Measurements from ENCODE around the gene ARPC3. TPM values are rescaled to one million over a fixed set of nuclear protein-coding genes. Genes with fewer than 3 reads are reported as not detected.
"Not testable (repeated sequence)": the region's sequence is repeated elsewhere in the genome, so short reads cannot be mapped to it uniquely, and the experiment has no call there.

ARPC3 gene
- total RNA-seq, result 403 and 422 TPM in 2 replicates

- intact Hi-C loops (cut with micrococcal nuclease), result loop anchor here (1.0 to 10.0 kb wide), 7 partner anchors 18 to 435 kb away; partner anchors contain the start of genes FAM216A, GPN3, RAD9B and VPS29
Measured at GRCh38 chr12:110449799-110450497, at the start of gene ARPC3. Gene ARPC3 (minus strand): TSS chr12:110450337. CDS start chr12:110450260, 77 bp downstream.

DNA sequence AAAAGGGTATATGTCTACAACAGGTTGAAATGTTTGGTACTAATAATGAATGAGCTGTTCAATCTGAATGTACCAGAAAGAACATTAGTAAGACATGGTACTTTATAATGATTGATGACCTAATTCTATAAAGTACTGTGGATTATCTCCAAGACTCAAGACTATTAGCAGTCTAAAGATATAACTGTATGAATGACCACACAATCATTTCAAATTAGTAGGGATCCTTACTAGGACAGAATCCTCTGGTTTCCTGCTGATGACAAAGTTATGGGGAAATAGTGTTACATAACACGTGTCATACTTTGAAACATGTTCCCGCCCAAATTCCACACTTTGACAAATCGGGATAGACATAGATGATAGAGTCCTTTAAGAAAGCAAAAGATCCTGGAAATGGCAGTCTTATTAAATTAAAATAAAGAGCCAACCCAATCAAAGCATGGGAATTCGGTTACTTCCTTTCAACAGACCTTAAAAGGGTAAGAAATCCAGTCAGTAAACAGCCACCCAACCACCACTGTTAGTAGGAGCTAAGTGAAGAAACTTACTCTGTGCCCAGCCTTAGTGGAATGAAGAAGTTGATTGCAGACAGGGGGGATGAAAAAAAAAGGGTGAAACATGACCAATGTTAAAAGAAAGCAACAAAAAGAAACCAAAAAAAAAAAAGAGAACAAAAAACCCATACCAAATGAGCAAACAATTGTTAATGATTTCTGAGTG lies 49.0 kb upstream of the ARPC3 start:
- intact Hi-C loops (cut with micrococcal nuclease), result no loop called here

DNA sequence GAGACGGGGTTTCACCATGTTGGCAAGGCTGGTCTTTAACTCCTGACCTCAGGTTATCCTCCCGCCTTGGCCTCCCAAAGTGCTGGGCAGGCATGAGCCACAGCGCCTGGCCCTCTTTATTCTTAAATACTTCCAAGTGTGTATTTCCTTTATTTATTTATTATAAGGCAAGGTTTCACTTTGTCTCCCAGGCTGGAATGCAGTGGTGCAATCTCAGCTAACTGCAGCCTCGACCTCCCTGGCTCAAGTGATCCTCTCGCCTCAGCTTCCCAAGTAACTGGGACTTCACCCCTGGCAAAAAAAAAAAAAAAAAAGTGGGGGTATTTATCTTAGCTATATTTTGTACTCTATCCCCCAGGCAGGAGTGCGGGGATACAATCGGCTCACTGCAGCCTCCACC lies 25.3 kb upstream of the ARPC3 start:
- intact Hi-C loops (cut with micrococcal nuclease), result no loop called here

DNA sequence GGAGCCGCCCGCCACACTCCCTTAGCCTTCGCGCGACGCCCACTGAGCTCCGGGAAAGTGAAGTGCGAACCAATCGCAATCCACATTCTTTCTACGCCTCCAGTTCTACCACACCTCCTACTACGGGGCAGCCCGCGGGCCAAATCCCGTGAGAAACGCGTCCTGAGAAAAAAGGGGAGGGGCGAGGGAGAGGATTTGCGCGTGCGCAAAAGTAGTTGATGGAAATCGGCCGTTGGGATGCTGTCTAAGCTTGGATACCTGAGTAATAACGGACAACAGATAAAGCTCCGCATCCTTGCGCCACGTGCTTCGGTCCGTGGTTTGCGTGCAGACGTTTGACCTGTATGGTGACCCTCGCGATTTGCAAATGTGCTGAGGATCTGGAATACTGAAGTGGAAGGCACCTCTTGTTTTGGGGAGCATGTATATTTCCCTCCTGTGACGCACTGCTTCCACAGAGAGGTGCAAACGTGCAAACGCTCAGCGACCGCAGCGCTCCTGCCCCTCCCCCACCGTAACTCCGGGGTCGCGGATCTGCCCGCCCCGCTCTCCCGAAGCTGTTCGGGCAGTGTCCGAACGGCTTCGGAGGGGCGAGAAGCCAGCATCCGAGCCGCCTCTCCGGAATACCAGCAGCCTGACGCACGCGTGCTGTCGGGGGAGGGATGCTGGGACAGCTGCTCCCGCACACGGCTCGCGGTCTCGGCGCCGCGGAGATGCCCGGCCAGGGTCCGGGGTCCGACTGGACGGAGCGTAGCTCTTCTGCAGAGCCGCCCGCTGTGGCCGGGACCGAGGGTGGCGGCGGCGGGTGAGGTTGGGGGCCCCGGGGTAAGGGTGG lies 18.3 kb upstream of the ARPC3 start, which contains the start of the genes FAM216A and GPN3:
Gene FAM216A (plus strand): TSS at position 632 of the 835 bp plus-strand sequence. CDS start 31 bp downstream, at position 663.
Gene GPN3 (minus strand): TSS at position 44 of the 835 bp plus-strand sequence. CDS start 54 bp downstream, outside the sequence.
- intact Hi-C loops (cut with micrococcal nuclease), result loop anchor here (1.0 to 2.0 kb wide), 8 partner anchors 18 to 358 kb away; partner anchors contain the start of genes ARPC3, ATP2A2, PPTC7 and RAD9B

- intact Hi-C loops (cut with micrococcal nuclease), result loop anchor here (1.0 to 2.0 kb wide), 5 partner anchors 18 to 273 kb away; partner anchors contain the start of genes ARPC3, ATP2A2, PPTC7 and RAD9B
Measured at GRCh38 chr12:110467847-110468213, 17.7 kb upstream of the ARPC3 start.

DNA sequence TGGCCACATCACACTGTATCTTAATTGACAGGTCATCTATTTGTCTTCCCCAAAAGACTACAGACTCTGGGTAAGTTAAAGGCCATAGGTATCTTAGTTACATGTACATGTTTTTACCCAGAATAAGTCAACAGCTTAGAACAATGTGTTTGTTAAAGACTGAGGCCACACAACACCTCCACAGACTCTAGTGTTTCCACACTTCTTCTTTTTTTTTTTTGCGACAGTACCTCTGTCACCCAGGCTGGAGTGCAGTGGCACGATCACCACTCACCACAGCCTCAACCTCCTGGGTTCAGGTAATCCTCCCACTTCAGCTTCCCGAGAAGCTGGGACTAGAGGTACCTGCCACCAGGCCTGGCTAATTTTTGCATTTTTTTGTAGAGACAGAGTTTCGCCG lies 16.7 kb upstream of the ARPC3 start:
- intact Hi-C loops (cut with micrococcal nuclease), result no loop called here

DNA sequence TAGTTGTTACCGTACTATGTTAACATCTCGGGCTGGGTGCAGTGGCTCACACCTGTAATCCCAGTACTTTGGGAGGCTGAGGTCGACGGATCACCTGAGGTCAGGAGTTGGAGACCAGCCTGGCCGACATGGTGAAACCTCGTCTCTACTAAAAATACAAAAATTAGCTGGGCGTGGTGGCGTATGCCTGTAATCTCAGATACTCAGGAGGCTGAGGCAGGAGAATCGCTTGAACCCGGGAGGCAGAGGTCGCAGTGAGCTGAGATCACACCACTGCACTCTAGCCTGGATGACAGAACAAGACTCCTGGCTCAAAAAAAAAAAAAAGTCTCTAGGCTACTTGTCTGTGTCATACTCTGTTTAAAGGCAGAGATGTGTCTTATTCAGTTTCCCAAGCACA lies 15.6 kb upstream of the ARPC3 start:
- intact Hi-C loops (cut with micrococcal nuclease), result not testable (repeated sequence)

GRCh38 chr12:110465024-110465423 lies 14.9 kb upstream of the ARPC3 start:
- intact Hi-C loops (cut with micrococcal nuclease), result no loop called here

- intact Hi-C loops (cut with micrococcal nuclease), result not testable (repeated sequence)
Measured at GRCh38 chr12:110461189-110461588, 11.1 kb upstream of the ARPC3 start.

GRCh38 chr12:110458756-110459155 lies 8.6 kb upstream of the ARPC3 start:
- intact Hi-C loops (cut with micrococcal nuclease), result no loop called here

GRCh38 chr12:110453569-110454296 lies 3.6 kb upstream of the ARPC3 start:
- intact Hi-C loops (cut with micrococcal nuclease), result loop anchor here (5.0 kb wide), 1 partner anchor 244 kb away; no protein-coding TSS in a partner anchor

DNA sequence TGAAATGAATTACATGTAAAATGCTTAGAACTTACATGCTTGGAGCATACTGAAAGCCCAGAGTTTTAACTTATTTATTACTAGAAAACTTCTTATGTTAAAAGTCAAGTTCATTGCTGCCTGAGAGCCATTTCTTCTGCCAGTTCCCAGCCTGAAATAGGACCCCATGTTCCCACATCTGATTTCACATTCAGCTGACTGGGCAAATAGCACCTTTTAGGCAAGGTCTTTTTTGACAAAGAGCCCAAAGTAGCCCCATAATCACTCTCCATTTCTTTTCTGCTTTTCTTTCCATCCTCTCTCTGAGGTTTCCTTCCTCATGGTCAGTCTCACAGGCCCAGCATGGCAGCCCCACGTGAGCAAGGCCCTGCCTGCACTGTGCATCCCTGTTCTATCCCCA lies 1.1 kb upstream of the ARPC3 start:
- intact Hi-C loops (cut with micrococcal nuclease), result loop anchor here (5.0 kb wide), 1 partner anchor 246 kb away; no protein-coding TSS in a partner anchor

GRCh38 chr12:110444455-110444854 lies 5.7 kb downstream of the ARPC3 start:
- intact Hi-C loops (cut with micrococcal nuclease), result loop anchor here (10.0 kb wide), 1 partner anchor 440 kb away; no protein-coding TSS in a partner anchor

GRCh38 chr12:110436231-110436630 lies 13.9 kb downstream of the ARPC3 start:
- intact Hi-C loops (cut with micrococcal nuclease), result no loop called here

DNA sequence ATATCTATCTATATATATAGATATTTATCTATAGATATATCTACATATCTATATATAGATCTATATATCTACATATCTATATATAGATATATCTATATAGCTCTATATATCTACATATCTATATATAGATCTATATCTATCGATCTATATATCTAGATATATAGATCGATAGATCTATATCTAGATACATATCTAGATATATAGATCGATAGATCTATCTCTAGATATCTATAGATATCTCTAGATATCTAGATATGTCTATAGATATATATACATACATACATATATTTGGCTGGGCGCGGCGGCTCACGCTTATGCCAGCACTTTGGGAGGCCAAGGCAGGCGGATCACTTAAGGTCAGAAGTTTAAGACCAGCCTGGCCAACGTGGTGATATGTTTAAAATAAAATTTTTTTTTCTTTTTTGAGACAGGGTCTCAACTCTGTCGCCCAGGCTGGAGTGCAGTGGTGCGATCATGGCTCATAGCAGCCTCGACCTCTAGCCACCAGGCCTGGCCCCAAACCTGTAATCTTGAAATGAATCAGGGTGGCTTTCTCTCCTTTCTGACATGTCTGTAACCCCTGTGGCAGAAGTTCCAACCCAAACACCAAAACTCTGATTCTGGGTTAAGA lies 18.1 kb downstream of the ARPC3 start:
- intact Hi-C loops (cut with micrococcal nuclease), result loop anchor here (1.0 kb wide), 5 partner anchors 18 to 532 kb away; partner anchors contain the start of genes ARPC3 and TCHP

GRCh38 chr12:110429676-110430075 lies 20.5 kb downstream of the ARPC3 start:
- intact Hi-C loops (cut with micrococcal nuclease), result not testable (repeated sequence)

GRCh38 chr12:110426406-110426805 lies 23.7 kb downstream of the ARPC3 start:
- intact Hi-C loops (cut with micrococcal nuclease), result no loop called here

- intact Hi-C loops (cut with micrococcal nuclease), result no loop called here
Measured at GRCh38 chr12:110424237-110424636, 25.9 kb downstream of the ARPC3 start.

DNA sequence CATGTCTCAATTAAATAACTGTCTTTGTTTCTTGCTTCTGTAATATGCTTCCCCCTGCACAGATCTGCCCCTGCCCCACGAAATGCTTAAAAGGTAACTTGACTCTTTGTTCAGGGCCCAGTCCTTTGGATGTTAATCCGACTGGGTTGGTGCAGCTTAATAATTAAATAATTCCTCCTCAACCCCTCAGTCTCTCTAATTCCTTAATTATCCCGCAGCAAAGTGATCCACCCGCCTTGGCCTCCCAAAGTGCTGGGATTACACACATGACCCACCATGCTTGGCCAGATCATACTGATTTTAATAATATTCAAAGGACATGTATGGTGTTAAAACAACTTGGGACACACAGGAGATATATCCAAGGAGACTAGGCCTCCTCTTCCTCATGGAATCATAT lies 28.4 kb downstream of the ARPC3 start:
- intact Hi-C loops (cut with micrococcal nuclease), result no loop called here

DNA sequence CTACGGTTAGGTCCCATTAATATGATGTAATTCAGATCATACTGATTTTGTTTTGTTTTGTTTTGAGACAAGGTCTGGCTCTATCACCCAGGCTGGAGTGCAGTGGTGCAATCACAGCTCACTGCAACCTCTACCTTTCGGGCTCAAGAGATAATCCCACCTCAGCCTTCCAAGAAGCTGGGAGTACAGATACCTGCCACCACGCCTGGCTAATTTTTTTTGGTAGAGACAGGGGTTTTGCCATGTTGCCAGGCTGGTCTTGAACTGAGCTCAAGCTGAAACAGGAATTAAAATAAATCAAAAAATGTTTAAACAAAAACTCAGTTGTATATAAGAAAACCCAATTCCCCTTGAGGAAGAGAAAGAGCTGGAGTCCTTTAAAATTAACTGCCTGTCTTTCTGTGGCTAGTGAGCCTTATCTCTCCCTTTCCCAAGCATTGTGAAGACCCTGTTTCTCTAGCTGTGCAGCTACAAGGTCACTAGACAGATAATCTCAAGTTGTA lies 28.9 kb downstream of the ARPC3 start:
- intact Hi-C loops (cut with micrococcal nuclease), result no loop called here

Measured in T-helper 2 cell treated with Interferon-gamma antibody and Interleukin-4, amounts not matched to agents 100 ng/mL and 5 ng/mL, for 36 hours (primary cell).